Measurements from ENCODE around the gene EXOC3. TPM values are rescaled to one million over a fixed set of nuclear protein-coding genes. Genes with fewer than 3 reads are reported as not detected.

EXOC3 gene
- total RNA-seq, 1 experiment from 2014 or later, result 155 TPM

GRCh38 chr5:434443-435146 lies 8.4 kb upstream of the EXOC3 start:
- BruUV-seq (replicated peaks), result no TSS peak
- Histone ChIP-seq H2AFZ (no peak overlapping the region), H3K4me1 (replicated peaks; ENCODE audit: insufficient read depth) (no peaks in the 10 kb centered on the region), H4K20me1 (ENCODE audit: insufficient read depth) (peaks cover 7% of the 10 kb centered on the region; the same call in 1 of the 2 replicates), H3K36me3 (ENCODE audit: low read depth) (no peaks in the 10 kb centered on the region), H3F3A (ENCODE audit: insufficient read depth, low read depth) (no peaks in the 10 kb centered on the region), H3K4me2 (no peak overlapping the region), H3K79me2 (ENCODE audit: low read depth) (no peaks in the 10 kb centered on the region), H3K9me3 (ENCODE audit: insufficient read depth, low read depth) (no peaks in the 10 kb centered on the region), H3K4me3 (no peak overlapping the region), H3K9me2 (ENCODE audit: insufficient read depth) (no peaks in the 10 kb centered on the region), H3K27me3 (ENCODE audit: insufficient read depth, low read depth) (no peaks in the 10 kb centered on the region), H3K27ac (no peak overlapping the region)
- intact Hi-C loops (cut with micrococcal nuclease; ENCODE audit: unreplicated experiment), result loop anchor here (5.0 kb wide), 1 partner anchor 67 kb away; no protein-coding TSS in a partner anchor
- DNase-seq, result no peak
- TF ChIP-seq CTCF (conservative IDR thresholded peaks at IDR 0.05) (no peak), EZH2 (IDR thresholded peaks at IDR 0.05; ENCODE audit: low read depth) (no peak)
- ChIA-PET POLR2A (ENCODE audit: unreplicated experiment) (interaction anchor here (0.5 to 0.7 kb wide), 2 partner anchors 8 to 246 kb away, joined by 3 to 4 read pairs; partner anchors contain the start of gene EXOC3), CTCF (interaction anchor here (1.3 kb wide), 1 partner anchor 118 kb away, joined by 5 read pairs; no protein-coding TSS in a partner anchor)

- ChIA-PET POLR2A (ENCODE audit: unreplicated experiment) (interaction anchor here (0.7 kb wide), 1 partner anchor 247 kb away, joined by 4 read pairs; no protein-coding TSS in a partner anchor), CTCF (no interaction called here)
- H3K36me3 ChIP-seq (ENCODE audit: low read depth), result no peaks in the 10 kb centered on the region
- H3F3A ChIP-seq (ENCODE audit: insufficient read depth, low read depth), result peaks cover 2% of the 10 kb centered on the region; the same call in 1 of the 2 replicates
- H3K9me2 ChIP-seq (ENCODE audit: insufficient read depth), result no peaks in the 10 kb centered on the region
- H3K4me1 ChIP-seq (replicated peaks; ENCODE audit: insufficient read depth), result no peaks in the 10 kb centered on the region
- no peak overlapping the region for H3K4me3 ChIP-seq
- H3K79me2 ChIP-seq (ENCODE audit: low read depth), result no peaks in the 10 kb centered on the region
- H4K20me1 ChIP-seq (ENCODE audit: insufficient read depth), result peaks cover 6% of the 10 kb centered on the region; the same call in 1 of the 2 replicates
- TF ChIP-seq EZH2 (IDR thresholded peaks at IDR 0.05; ENCODE audit: low read depth) (no peak), CTCF (conservative IDR thresholded peaks at IDR 0.05) (no peak)
- no peak for DNase-seq
- H3K27ac ChIP-seq, result no peak overlapping the region
- H2AFZ ChIP-seq, result no peak overlapping the region
- H3K9me3 ChIP-seq (ENCODE audit: insufficient read depth, low read depth), result no peaks in the 10 kb centered on the region
- no peak overlapping the region for H3K4me2 ChIP-seq
- intact Hi-C loops (cut with micrococcal nuclease; ENCODE audit: unreplicated experiment), result no loop called here
- BruUV-seq (replicated peaks), result no TSS peak
- no peaks in the 10 kb centered on the region for H3K27me3 ChIP-seq (ENCODE audit: insufficient read depth, low read depth)
Observed at GRCh38 chr5:435156-435790, 7.7 kb upstream of the EXOC3 start.

GRCh38 chr5:435961-436640 lies 6.9 kb upstream of the EXOC3 start:
- POLR2A ChIA-PET (ENCODE audit: unreplicated experiment), result no interaction called here

More at GRCh38 chr5:435961-436640, 6.9 kb upstream of the EXOC3 start:
- Histone ChIP-seq H2AFZ (no peak overlapping the region), H3K27me3 (ENCODE audit: insufficient read depth, low read depth) (no peaks in the 10 kb centered on the region), H3K27ac (no peak overlapping the region), H3K79me2 (ENCODE audit: low read depth) (no peaks in the 10 kb centered on the region), H3K9me2 (ENCODE audit: insufficient read depth) (no peaks in the 10 kb centered on the region), H4K20me1 (ENCODE audit: insufficient read depth) (peaks cover 3% of the 10 kb centered on the region; the same call in 1 of the 2 replicates), H3K4me3 (no peak overlapping the region), H3K4me1 (replicated peaks; ENCODE audit: insufficient read depth) (no peaks in the 10 kb centered on the region), H3F3A (ENCODE audit: insufficient read depth, low read depth) (peaks cover 3% of the 10 kb centered on the region; the same call in 1 of the 2 replicates), H3K4me2 (no peak overlapping the region), H3K9me3 (ENCODE audit: insufficient read depth, low read depth) (no peaks in the 10 kb centered on the region), H3K36me3 (ENCODE audit: low read depth) (no peaks in the 10 kb centered on the region)
- TF ChIP-seq CTCF (conservative IDR thresholded peaks at IDR 0.05) (peak; percentile 78), EZH2 (IDR thresholded peaks at IDR 0.05; ENCODE audit: low read depth) (no peak)
- no TSS peak for BruUV-seq (replicated peaks)
- CTCF ChIA-PET, result interaction anchor here (0.6 kb wide), 1 partner anchor 119 kb away, joined by 5 read pairs; no protein-coding TSS in a partner anchor
- intact Hi-C loops (cut with micrococcal nuclease; ENCODE audit: unreplicated experiment), result loop anchor here (1.0 kb wide), 1 partner anchor 119 kb away; no protein-coding TSS in a partner anchor
- DNase-seq, result peak in 1 of 2 experiments; percentile 63

Measured in PC-9 (cell line).